ENCODE measurements around the gene LCMT1.
"Not testable (repeated sequence)": the region's sequence is repeated elsewhere in the genome, so short reads cannot be mapped to it uniquely, and the experiment has no call there.

The LCMT1 gene
- total RNA-seq: 22.5 to 28.0 reads per million in 2 experiments

- DNase-seq (ENCODE audit: low read depth): peak; percentile 86
These were observed at the start of gene LCMT1 for GRCh38 chr16:25111403-25112166. TSS of gene LCMT1 (plus strand) at chr16:25111742. CDS start at chr16:25111884, 142 bp downstream.

GRCh38 chr16:25063102-25063501, 48.4 kb upstream of the LCMT1 start:
- DNase-seq (ENCODE audit: low read depth): no peak

- DNase-seq (ENCODE audit: low read depth): no peak
These were observed 47.7 kb upstream of the LCMT1 start for GRCh38 chr16:25063865-25064264.

- not testable (repeated sequence) for DNase-seq (ENCODE audit: low read depth)
These were observed 47.3 kb upstream of the LCMT1 start for GRCh38 chr16:25064281-25064680.

GRCh38 chr16:25064937-25065336, 46.6 kb upstream of the LCMT1 start:
- DNase-seq (ENCODE audit: low read depth): no peak

- DNase-seq (ENCODE audit: low read depth): no peak
These were observed 45.6 kb upstream of the LCMT1 start for GRCh38 chr16:25065899-25066298.

GRCh38 chr16:25066426-25066746, 45.2 kb upstream of the LCMT1 start:
- no peak for DNase-seq (ENCODE audit: low read depth)

- DNase-seq (ENCODE audit: low read depth): peak; percentile 76
These were observed 44.6 kb upstream of the LCMT1 start for GRCh38 chr16:25066747-25067631.

- no peak for DNase-seq (ENCODE audit: low read depth)
These were observed 37.7 kb upstream of the LCMT1 start for GRCh38 chr16:25073854-25074253.

GRCh38 chr16:25078386-25078978, 33.1 kb upstream of the LCMT1 start:
- no peak for DNase-seq (ENCODE audit: low read depth)

GRCh38 chr16:25079637-25080378, 31.7 kb upstream of the LCMT1 start:
- no peak for DNase-seq (ENCODE audit: low read depth)

GRCh38 chr16:25080420-25081131, 31.0 kb upstream of the LCMT1 start:
- no peak for DNase-seq (ENCODE audit: low read depth)

- DNase-seq (ENCODE audit: low read depth): no peak
These were observed 29.8 kb upstream of the LCMT1 start for GRCh38 chr16:25081702-25082101.

GRCh38 chr16:25083065-25083464, 28.5 kb upstream of the LCMT1 start:
- no peak for DNase-seq (ENCODE audit: low read depth)

GRCh38 chr16:25083701-25084100, 27.8 kb upstream of the LCMT1 start:
- DNase-seq (ENCODE audit: low read depth): no peak

- no peak for DNase-seq (ENCODE audit: low read depth)
These were observed 26.7 kb upstream of the LCMT1 start for GRCh38 chr16:25084797-25085196.

GRCh38 chr16:25087761-25088160, 23.8 kb upstream of the LCMT1 start:
- DNase-seq (ENCODE audit: low read depth): no peak

- DNase-seq (ENCODE audit: low read depth): no peak
These were observed 22.2 kb upstream of the LCMT1 start for GRCh38 chr16:25089351-25089750.

GRCh38 chr16:25092441-25092840, 19.1 kb upstream of the LCMT1 start:
- DNase-seq (ENCODE audit: low read depth): no peak

- DNase-seq (ENCODE audit: low read depth): no peak
These were observed 18.1 kb upstream of the LCMT1 start for GRCh38 chr16:25093208-25094061.
